ENCODE measurements around the gene DLG2. TPM values are rescaled to one million over a fixed set of nuclear protein-coding genes. Genes with fewer than 3 reads are reported as not detected.

The DLG2 gene
- total and polyA plus RNA-seq, 2 of the 8 experiments (the other 6 are each of a cell fraction or from before 2014, with no cell fraction given) = 1.7 to 14.3 TPM

DNA sequence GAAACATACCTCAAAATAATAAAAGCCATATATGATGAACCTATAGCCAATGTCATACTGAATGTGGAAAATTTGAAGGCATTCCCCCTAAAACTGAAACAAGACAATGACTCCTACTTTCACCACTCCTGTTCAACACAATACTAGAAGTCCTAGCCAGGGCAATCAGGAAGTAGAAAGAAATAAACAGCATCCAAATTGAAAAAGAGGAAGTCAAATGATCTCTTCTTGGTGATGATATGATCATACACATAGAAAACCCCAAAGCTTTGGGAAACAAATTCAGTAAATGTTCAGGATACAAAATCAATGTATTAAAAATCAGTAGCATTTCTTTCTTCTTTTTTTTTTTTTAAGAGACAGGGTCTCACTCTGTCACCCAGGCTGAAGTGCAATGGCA is 109.9 kb downstream of the DLG2 start:
- Histone ChIP-seq H2BK12ac (ENCODE audit: low read depth, low read length) (no peak overlapping the region), H3K18ac (ENCODE audit: extremely low read depth, low read length) (no peak overlapping the region), H3K4ac (replicated peaks; ENCODE audit: insufficient read length, low read depth, low read length) (no peak overlapping the region), H2AK5ac (ENCODE audit: low read depth, low read length) (no peak overlapping the region), H2AFZ (ENCODE audit: low read length) (no peak overlapping the region), H2BK5ac (ENCODE audit: low read depth, low read length) (no peak overlapping the region), H3K27me3 (replicated peaks in 1 of 4; ENCODE audit: control insufficient read depth in 3 of 4, extremely low read depth in 1 of 4, insufficient read depth in 3 of 4, low read length in 3 of 4) (no peaks in the 10 kb centered on the region), H3K14ac (ENCODE audit: insufficient read length) (no peak overlapping the region), H2BK15ac (ENCODE audit: low read length) (no peak overlapping the region), H4K20me1 (replicated peaks in 1 of 2; ENCODE audit: control insufficient read depth in 1 of 2, insufficient read depth in 2 of 2, low read length in 2 of 2) (no peaks in the 10 kb centered on the region), H4K8ac (ENCODE audit: extremely low read depth, insufficient read depth, low read length) (no peak overlapping the region), H3K36me3 (ENCODE audit: control insufficient read depth in 2 of 4, insufficient read depth in 4 of 4, low read length in 3 of 4) (peaks cover 0 to 5% (median 0%) of the 10 kb centered on the region in 4 experiments; a peak in 3 of 8 replicates), H3K4me3 (ENCODE audit: extremely low read depth in 1 of 4, insufficient read depth in 2 of 4, low read depth in 3 of 4, low read length in 4 of 4) (no peak overlapping the region), H3K9ac (replicated peaks in 1 of 4; ENCODE audit: extremely low read depth in 1 of 4, low read depth in 3 of 4, low read length in 3 of 4) (no peak overlapping the region), H3K27ac (ENCODE audit: low read depth, low read length) (no peak overlapping the region), H3K56ac (replicated peaks; ENCODE audit: insufficient read length, low read depth, low read length) (no peak overlapping the region), H4K91ac (replicated peaks; ENCODE audit: insufficient read length, low read length) (no peak overlapping the region), H2BK20ac (ENCODE audit: low read length) (no peak overlapping the region), H3K4me2 (ENCODE audit: insufficient read depth in 1 of 2, low read depth in 2 of 2, low read length in 2 of 2) (no peak overlapping the region), H3K79me2 (ENCODE audit: control insufficient read depth in 1 of 2, insufficient read depth in 2 of 2, low read length in 2 of 2) (no peaks in the 10 kb centered on the region), H4K5ac (ENCODE audit: insufficient read length, low read depth, low read length) (no peak overlapping the region), H3K9me3 (ENCODE audit: insufficient read depth in 2 of 2, low read depth in 1 of 2, low read length in 1 of 2) (peaks cover 12 to 14% of the 10 kb centered on the region in 2 experiments), H3K23ac (ENCODE audit: insufficient read length) (no peak overlapping the region), H3K4me1 (replicated peaks in 1 of 4; ENCODE audit: control insufficient read depth in 3 of 4, insufficient read depth in 4 of 4, low read length in 3 of 4) (no peaks in the 10 kb centered on the region), H2BK120ac (replicated peaks; ENCODE audit: low read depth, low read length) (no peak overlapping the region), H3K23me2 (ENCODE audit: low read depth, low read length) (no peaks in the 10 kb centered on the region), H3K79me1 (ENCODE audit: low read depth, low read length) (no peaks in the 10 kb centered on the region)
- no peak for DNase-seq (ENCODE audit: low read depth in 1 of 2, low spot score in 2 of 2)
- ChIA-PET POLR2A (ENCODE audit: partially characterized antibody) (no interaction called here), CTCF (ENCODE audit: partially characterized antibody) (interaction anchor here (0.6 kb wide), 1 partner anchor 991 kb away, joined by 3 read pairs; no protein-coding TSS in a partner anchor)
- FAIRE-seq = no peak
- TF ChIP-seq JUN (IDR thresholded peaks at IDR 0.05; ENCODE audit: low read depth, low read length) = no peak
- no peak for TF ChIP-seq CHD1 (IDR thresholded peaks at IDR 0.05; ENCODE audit: low read depth, low read length)
- TF ChIP-seq GABPA (IDR thresholded peaks at IDR 0.05; ENCODE audit: borderline replicate concordance, insufficient read depth, low read length) = no peak
- TF ChIP-seq PHF8 (conservative IDR thresholded peaks at IDR 0.05; ENCODE audit: low read depth, low read length) = no peak
- TF ChIP-seq SP4 (IDR thresholded peaks at IDR 0.05; ENCODE audit: low read length) = no peak
- no peak for TF ChIP-seq RFX5 (IDR thresholded peaks at IDR 0.05; ENCODE audit: borderline replicate concordance, low read depth, low read length)
- TF ChIP-seq KDM4A (IDR thresholded peaks at IDR 0.05; ENCODE audit: low read depth, low read length, severe bottlenecking) = no peak
- TF ChIP-seq POLR2A (IDR thresholded peaks at IDR 0.05; ENCODE audit: control extremely low read depth in 1 of 2, low read depth in 2 of 2, low read length in 2 of 2) = no peak
- TF ChIP-seq BACH1 (IDR thresholded peaks at IDR 0.05; ENCODE audit: low read length) = no peak
- TF ChIP-seq, protein P1, sequence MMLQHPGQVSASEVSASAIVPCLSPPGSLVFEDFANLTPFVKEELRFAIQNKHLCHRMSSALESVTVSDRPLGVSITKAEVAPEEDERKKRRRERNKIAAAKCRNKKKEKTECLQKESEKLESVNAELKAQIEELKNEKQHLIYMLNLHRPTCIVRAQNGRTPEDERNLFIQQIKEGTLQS (IDR thresholded peaks at IDR 0.05; ENCODE audit: insufficient read depth, low read depth, low read length) = no peak
- TF ChIP-seq CREB1 (IDR thresholded peaks at IDR 0.05) = no peak
- no peak for TF ChIP-seq EGR1 (IDR thresholded peaks at IDR 0.05; ENCODE audit: borderline replicate concordance, low read depth, low read length)
- TF ChIP-seq CBX5 (IDR thresholded peaks at IDR 0.05; ENCODE audit: low read depth, low read length) = no peak
- TF ChIP-seq SIRT6 (IDR thresholded peaks at IDR 0.05; ENCODE audit: low read length) = no peak
- TF ChIP-seq SAP30 (IDR thresholded peaks at IDR 0.05; ENCODE audit: insufficient read depth, insufficient replicate concordance, low read length) = no peak
- no peak for TF ChIP-seq JUND (IDR thresholded peaks at IDR 0.05; ENCODE audit: low read length)
- no peak for TF ChIP-seq NANOG (IDR thresholded peaks at IDR 0.05; ENCODE audit: insufficient read depth, low read depth, low read length, poor library complexity, severe bottlenecking)
